HG02870 (cell line): Measurements from ENCODE around the gene EFNA1.
"Not testable (repeated sequence)": the region's sequence is repeated elsewhere in the genome, so short reads cannot be mapped to it uniquely, and the experiment has no call there.

Experiments
- ATAC-seq: cut with Tn5 transposase; IDR thresholded peaks from one replicate; pipeline ENCODE4 v1.9.1; 2021; ENCODE audit warnings: mild to moderate bottlenecking, moderate library complexity; ENCODE audit not compliant: unreplicated experiment

Gene EFNA1

DNA sequence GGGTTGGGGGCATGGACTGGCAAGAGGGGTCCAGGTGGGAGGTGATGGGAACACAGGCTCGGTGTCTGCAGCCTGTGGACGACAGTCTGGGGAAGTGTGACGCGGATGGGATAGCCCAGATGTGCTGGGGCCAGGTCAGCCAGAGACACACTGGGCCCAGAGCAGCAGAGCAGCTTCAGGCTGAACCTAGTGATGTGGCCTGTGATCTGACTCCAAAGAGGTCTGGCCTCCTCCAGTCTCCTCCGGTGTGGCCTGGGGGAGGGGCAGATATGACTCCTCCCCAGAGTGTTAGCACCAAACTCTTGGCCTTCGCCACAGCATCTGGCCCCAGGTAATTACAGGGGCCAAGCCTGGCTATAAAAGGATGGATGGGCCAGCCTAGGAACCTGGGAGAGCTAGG, 35.5 kb upstream of the EFNA1 start:
- ATAC-seq: no peak

DNA sequence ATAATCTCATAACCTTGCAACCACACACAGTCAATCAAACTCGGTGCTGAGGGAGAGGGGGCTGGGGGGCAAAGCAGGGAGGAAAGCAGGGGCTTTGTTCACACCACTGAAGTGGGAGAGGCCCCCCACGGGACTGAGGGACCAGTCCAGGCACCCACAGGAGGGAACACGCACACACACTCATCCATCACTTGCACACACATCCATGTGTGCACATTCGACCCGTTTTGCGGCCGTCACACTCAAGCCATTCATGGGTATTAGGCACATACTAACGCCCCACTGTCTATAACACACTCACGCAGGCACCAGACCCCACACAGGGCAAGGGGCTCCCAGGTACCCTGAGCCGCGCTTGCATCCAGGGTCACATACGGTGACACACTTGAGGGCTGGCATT, 35.0 kb upstream of the EFNA1 start:
- no peak for ATAC-seq

DNA sequence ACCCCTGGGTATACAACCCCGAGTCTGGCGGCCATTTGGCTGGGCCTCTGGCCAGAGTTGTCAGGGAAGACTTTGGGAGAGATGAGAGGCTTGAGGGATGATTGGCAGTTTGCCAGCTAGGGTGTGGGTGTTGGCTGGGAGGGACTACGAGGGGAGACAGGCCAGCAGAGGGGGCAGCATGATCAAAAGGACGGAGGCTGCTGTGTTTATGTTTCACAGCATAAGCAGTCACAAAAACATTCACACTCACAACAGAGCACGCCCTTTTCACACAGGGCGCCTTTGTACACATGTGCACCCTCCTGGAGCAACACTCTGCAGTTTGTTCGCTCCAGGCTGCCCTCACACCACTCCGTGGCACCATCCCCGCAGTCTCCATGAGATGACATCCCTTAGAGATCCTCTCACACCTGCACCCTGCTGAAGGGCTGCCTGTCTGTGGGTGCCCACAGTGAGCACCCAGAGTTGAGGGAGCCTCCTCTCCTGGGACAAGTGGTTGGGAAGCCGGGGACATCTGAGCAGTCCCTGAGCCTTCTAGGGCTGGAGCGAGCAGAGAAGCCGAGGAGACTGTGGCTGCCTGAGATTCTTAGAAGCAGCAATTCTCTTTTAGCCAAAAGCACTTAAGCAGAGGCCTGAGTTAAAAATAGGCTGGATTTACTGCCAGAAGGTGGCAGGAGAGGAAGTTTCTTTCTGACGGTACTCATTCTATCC, 33.6 kb upstream of the EFNA1 start:
- no peak for ATAC-seq

- ATAC-seq: no peak
Measured at GRCh38 chr1:155094622-155094948, 33.1 kb upstream of the EFNA1 start.

GRCh38 chr1:155099331-155099730, 28.3 kb upstream of the EFNA1 start:
- ATAC-seq: no peak

DNA sequence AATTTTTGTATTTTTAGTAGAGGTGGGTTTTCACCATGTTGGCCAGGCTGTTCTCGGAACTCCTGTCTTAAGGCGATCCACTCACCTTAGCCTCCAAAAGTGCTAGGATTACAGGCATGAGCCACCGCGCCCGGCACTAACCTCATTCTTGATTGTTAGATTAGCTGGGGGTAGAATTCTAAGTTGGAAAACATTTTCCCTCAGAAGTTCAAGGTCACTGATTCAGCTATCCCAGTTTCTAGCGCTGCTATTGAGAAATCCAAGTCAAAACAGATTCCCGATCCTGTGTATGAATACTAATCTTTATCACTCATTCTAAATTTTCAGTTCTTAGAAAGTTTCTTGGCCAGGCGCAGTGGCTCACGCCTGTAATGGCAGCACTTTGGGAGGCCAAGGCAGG, 24.4 kb upstream of the EFNA1 start:
- ATAC-seq: no peak

DNA sequence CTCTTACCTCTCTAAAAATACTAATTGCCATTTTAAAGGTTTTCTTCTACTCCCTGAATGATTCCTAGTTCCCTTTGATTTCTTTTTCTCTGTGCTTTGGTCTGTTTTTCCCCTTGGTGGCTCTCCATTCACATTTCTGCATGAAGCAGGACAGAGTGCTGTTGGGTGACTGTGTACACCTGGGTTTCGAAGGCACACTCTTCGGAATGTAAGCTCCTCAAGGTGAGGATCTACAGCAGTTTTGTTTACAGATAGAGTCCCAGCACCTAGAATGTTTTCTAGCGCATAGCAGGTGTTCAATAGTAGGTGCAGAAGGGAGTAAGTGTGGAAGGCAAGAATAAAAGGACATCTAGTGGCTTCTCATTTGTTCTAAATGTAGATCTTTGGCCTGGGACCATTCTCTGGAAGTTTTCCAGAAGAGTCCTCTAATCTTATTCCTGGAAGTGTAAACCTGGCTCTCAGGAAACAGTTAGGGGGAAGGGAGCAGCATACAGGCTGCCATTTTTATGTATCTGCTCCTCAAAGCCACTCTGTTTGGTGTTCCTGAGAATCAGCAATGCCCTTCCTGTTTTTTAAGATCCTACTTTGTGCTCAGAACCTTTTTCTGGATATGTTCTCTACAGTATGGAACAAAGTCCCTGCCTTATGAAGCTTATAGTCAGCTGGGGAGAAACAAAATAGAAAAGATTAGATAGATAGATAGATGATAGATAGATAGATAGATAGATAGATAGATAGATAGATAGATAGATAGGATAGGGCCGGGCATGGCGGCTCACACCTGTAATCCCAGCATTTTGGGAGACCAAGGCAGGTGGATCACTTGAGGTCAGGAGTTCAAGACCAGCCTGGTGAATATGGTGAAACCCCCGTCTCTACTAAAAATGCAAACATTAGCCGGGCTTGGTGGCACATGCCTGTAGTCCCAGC, 22.8 kb upstream of the EFNA1 start:
- ATAC-seq: no peak

- ATAC-seq: no peak
Measured at GRCh38 chr1:155105604-155106011, 22.1 kb upstream of the EFNA1 start.

GRCh38 chr1:155106862-155107261, 20.8 kb upstream of the EFNA1 start:
- no peak for ATAC-seq

GRCh38 chr1:155107309-155108264, 20.1 kb upstream of the EFNA1 start:
- no peak for ATAC-seq

DNA sequence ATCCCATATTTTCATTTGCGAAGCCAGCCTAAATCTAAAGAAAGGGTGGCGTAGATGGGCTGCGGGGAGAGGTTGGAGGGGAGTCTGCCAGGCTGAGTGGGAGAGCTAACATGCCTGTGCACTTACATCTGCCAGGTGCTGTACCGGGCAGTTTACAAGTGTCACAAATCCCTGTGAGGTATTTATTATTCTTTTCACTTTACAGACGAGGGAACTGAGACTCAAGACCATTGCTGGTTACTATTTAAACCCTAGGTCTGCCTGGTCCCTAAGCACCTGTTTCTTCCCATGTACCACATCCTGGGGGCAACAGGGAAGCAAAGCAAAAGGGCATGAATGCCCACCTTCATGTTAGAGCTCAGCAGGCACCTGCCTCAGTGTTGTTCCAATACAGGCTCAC, 19.4 kb upstream of the EFNA1 start:
- ATAC-seq: no peak

DNA sequence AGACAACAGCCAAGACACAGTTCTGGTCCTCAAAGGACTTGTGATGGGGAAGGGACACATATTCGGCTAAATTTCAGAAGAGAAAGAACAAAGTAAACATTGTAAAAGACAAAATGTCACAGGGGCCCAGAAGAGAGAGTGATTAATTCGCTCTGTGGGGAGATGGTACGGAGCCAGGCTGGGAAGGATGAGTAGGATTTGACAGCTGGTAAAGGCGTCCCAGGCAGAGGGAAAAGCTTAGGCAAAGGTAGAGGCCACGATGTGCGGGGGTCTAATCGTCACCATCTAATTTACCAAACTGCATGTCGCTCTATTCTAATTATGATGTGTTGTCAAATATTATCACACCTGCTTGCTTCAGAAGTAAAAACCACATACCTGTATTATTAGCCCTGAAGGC, 17.3 kb upstream of the EFNA1 start:
- ATAC-seq: no peak

- no peak for ATAC-seq
Measured at GRCh38 chr1:155110826-155111225, 16.9 kb upstream of the EFNA1 start.

- no peak for ATAC-seq
Measured at GRCh38 chr1:155113450-155113980, 14.2 kb upstream of the EFNA1 start.

DNA sequence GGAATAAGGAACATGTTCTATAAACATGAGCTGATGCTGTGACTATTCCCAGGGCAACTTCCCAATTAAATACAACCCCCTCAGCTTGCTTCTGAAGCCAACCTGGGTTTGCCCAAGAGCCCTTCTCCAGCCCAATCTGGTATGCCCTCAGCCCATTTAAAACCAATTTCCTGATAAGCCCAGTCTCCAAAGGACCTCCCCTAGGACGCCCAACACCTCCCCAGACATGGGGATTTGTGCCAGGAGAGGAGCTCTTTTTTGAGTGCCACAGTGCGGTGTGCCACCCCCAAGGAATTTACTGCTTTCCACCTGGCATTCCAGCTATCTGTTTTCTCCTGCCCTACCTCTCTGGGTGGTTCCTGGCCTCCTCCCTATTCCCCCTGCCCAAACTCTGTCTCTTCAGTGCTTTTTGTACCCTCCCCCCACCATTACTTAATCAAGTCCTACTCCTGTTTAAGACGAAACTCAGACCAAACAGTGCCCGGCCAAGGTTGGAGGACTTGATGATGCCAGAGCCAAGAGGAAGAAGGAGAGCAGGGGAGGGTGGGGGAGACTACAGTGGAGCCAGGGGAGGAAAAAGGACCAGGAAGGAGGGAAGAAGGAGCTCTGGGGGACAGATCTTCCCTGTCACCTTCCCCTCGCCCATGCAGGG, 11.4 kb upstream of the EFNA1 start:
- no peak for ATAC-seq

DNA sequence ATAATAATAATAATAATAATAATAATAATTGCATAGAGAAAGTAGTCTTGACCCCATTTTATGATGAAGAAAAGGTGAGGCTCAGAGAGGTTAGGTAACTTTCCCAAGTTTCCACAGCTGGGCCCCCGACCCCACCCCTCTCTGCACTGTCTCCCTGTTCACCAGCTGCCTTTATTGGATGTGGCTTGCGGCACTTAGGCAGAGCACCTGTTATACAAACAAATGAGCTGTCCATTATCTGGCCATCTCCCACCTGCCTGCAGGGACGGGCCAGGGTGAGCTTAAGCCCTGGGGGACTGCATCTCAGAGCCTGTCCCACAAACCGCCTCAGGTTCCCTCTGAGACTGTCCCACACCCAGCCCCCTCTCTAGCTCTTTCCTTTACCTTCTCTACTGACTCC, 10.1 kb upstream of the EFNA1 start:
- ATAC-seq: no peak

GRCh38 chr1:155118090-155118489, 9.6 kb upstream of the EFNA1 start:
- not testable (repeated sequence) for ATAC-seq

DNA sequence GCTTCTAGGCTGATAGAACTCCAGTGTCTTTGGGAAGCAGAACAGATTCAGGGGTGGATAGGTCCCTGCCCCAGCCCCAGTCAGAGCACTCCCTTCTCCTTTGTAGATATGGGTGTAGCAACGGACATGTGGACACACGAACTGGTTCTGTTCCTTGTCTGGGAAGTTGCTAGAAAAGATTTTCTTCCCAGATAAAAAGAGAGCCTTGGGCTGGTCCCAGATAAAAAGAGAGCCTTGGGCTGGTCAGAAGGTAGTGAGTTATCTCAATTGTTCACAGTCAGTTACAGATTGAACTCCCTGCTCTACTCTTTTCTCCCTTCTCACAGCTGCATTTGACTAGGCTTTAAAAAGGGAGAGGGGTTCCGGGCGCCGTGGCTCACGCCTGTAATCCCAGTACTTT, 7.4 kb upstream of the EFNA1 start:
- ATAC-seq: no peak

DNA sequence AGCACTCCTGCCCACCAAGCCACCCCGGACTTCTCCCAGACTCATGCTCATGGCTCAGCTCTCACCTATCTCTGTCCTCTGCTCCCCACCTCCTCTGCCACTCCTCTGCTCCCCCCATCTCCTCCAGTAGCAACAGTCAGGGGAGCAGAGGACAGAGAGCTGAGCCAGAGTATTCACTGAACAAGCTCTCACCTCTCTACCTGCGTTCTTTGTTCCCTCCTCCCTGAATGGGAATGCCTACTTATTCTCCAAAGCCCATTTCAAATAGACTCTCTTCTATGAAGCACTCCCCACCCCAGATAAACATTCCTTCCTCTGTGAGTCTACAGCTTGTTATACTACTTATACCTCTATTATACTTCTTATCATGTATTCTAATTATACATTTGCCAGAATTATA, 6.4 kb upstream of the EFNA1 start:
- ATAC-seq: no peak

- ATAC-seq: no peak
Measured at GRCh38 chr1:155122308-155122707, 5.4 kb upstream of the EFNA1 start.

GRCh38 chr1:155123801-155124200, 3.9 kb upstream of the EFNA1 start:
- ATAC-seq: no peak
